Neutrophil (primary cell): ENCODE measurements around the gene RWDD4.

Experiments used
- H3K27ac ChIP-seq: fragments of 200-600 bp; sonication (generic); 2 replicates; pipeline ENCODE4 v1.5.1; 2016; ENCODE audit warnings: mild to moderate bottlenecking, moderate library complexity
- H3K27me3 ChIP-seq: fragments of 200-600 bp; sonication (generic); 2 replicates; pipeline ENCODE4 v1.6.0; 2016; ENCODE audit warnings: mild to moderate bottlenecking
- H3K36me3 ChIP-seq: fragments of 200-600 bp; sonication (generic); 2 replicates; pipeline ENCODE4 v1.5.1; 2017
- H3K4me1 ChIP-seq, 2 experiments: fragments of 200-600 bp in 1 of 2; sonication (generic) in 1 of 2; 1 replicate in 1 of 2; 2 replicates in 1 of 2; pipeline versions ENCODE4 v1.5.1 to v1.6.1; 2013 to 2016; ENCODE audit warnings: low read depth in 1 of 2, low read length in 1 of 2, mild to moderate bottlenecking in 1 of 2, moderate library complexity in 1 of 2; ENCODE audit not compliant: control insufficient read depth in 1 of 2, insufficient read depth in 1 of 2
- H3K4me3 ChIP-seq, 2 experiments: fragments of 200-600 bp in 1 of 2; sonication (generic) in 1 of 2; 1 replicate in 1 of 2; 2 replicates in 1 of 2; pipeline ENCODE4 v1.5.1; 2013 to 2016; ENCODE audit warnings: low read depth in 1 of 2, low read length in 1 of 2, mild to moderate bottlenecking in 1 of 2, moderate library complexity in 1 of 2
- H3K9me3 ChIP-seq: fragments of 200-600 bp; sonication (generic); 2 replicates; pipeline ENCODE4 v1.5.1; 2016
- TF ChIP-seq, protein P1 (sequence below): fragments of 200-600 bp; sonication (generic); IDR thresholded peaks from 2 replicates; pipeline ENCODE4 v1.5.1; 2016; ENCODE audit warnings: antibody characterized with exemption

The RWDD4 gene

DNA sequence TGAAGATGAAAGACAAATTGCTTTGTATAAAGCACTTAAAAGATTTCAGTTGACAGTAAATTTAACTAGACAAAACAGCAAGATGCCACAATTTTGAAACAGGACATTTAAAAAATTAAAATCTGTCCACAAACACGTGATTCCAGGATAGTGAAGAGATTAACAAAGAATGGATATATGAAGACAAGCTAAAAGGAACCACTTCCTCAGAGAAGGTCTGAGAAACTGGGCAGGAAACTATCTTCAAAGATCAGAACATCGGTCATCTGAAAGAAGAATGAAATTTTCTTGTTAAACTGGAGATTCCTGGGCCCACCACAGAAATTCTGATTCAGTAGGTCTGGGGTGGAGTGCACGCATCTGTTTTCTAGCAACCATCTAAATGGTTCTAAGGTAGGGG, 1.4 kb downstream of the RWDD4 start:
- Histone ChIP-seq H3K4me1 (peaks cover 23 to 29% of the 10 kb centered on the region in 2 experiments), H3K27me3 (no peaks in the 10 kb centered on the region), H3K4me3 (no peak overlapping the region), H3K36me3 (peaks cover 18% of the 10 kb centered on the region), H3K27ac (no peak overlapping the region), H3K9me3 (no peaks in the 10 kb centered on the region)
- TF ChIP-seq, protein P1, sequence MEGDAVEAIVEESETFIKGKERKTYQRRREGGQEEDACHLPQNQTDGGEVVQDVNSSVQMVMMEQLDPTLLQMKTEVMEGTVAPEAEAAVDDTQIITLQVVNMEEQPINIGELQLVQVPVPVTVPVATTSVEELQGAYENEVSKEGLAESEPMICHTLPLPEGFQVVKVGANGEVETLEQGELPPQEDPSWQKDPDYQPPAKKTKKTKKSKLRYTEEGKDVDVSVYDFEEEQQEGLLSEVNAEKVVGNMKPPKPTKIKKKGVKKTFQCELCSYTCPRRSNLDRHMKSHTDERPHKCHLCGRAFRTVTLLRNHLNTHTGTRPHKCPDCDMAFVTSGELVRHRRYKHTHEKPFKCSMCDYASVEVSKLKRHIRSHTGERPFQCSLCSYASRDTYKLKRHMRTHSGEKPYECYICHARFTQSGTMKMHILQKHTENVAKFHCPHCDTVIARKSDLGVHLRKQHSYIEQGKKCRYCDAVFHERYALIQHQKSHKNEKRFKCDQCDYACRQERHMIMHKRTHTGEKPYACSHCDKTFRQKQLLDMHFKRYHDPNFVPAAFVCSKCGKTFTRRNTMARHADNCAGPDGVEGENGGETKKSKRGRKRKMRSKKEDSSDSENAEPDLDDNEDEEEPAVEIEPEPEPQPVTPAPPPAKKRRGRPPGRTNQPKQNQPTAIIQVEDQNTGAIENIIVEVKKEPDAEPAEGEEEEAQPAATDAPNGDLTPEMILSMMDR = no peak

- TF ChIP-seq, protein P1 = no peak
- Histone ChIP-seq H3K4me1 (no peaks in the 10 kb centered on the region), H3K9me3 (no peaks in the 10 kb centered on the region), H3K4me3 (no peak overlapping the region), H3K36me3 (peaks cover 76% of the 10 kb centered on the region), H3K27me3 (no peaks in the 10 kb centered on the region), H3K27ac (no peak overlapping the region)
These were observed 13.7 kb downstream of the RWDD4 start for GRCh38 chr4:183645326-183645725.

- H3K27me3 ChIP-seq = no peaks in the 10 kb centered on the region
- no peaks in the 10 kb centered on the region for H3K9me3 ChIP-seq
- no peak overlapping the region for H3K4me3 ChIP-seq
- TF ChIP-seq, protein P1 = no peak
- no peaks in the 10 kb centered on the region for H3K4me1 ChIP-seq
- H3K36me3 ChIP-seq = peaks cover 20% of the 10 kb centered on the region
- no peak overlapping the region for H3K27ac ChIP-seq
These were observed 19.7 kb downstream of the RWDD4 start for GRCh38 chr4:183639291-183639690.

DNA sequence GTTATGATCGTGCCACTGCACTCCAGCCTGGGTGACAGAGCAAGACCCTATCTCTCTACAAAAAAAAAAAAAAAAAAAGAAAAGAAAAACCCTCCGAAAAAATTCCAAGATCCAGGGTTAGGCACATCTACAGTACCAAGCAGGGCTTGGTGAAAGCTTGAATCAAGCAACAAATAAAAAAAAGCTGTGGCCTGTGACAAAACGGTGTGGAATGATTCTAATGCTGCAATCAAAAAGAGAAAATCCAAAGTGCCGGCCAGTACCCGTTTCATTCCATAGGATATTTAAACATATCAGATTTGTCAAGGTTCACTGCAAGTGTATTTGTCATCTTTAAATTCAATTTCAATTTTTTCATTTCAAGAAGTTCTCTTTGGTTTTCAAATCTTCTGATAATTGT, 20.5 kb downstream of the RWDD4 start:
- peaks cover 11% of the 10 kb centered on the region for H3K36me3 ChIP-seq
- TF ChIP-seq, protein P1 = no peak
- H3K27ac ChIP-seq = no peak overlapping the region
- H3K9me3 ChIP-seq = no peaks in the 10 kb centered on the region
- no peak overlapping the region for H3K4me3 ChIP-seq
- H3K27me3 ChIP-seq = no peaks in the 10 kb centered on the region
- H3K4me1 ChIP-seq = no peaks in the 10 kb centered on the region

DNA sequence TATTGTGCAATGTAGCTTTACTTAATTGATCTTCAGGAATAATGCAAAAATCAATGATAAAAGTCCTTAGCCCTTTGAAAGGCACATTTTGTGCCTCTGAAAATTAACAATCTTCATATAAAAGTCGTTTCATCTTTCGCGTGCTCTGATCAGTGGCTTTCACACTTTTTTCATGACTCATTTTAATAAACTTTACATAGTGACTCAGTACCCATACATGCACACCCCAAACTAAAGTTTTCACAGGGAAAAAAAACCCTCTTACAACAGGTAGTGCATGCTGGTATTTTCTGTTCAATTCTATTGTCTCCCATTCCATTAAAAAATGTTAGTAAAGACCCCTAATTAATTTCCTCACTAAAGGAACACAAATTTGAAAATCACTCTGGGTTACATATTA, 21.5 kb downstream of the RWDD4 start:
- no peaks in the 10 kb centered on the region for H3K27me3 ChIP-seq
- no peak overlapping the region for H3K4me3 ChIP-seq
- TF ChIP-seq, protein P1 = no peak
- H3K27ac ChIP-seq = no peak overlapping the region
- H3K36me3 ChIP-seq = peaks cover 7% of the 10 kb centered on the region
- H3K9me3 ChIP-seq = no peaks in the 10 kb centered on the region
- no peaks in the 10 kb centered on the region for H3K4me1 ChIP-seq

DNA sequence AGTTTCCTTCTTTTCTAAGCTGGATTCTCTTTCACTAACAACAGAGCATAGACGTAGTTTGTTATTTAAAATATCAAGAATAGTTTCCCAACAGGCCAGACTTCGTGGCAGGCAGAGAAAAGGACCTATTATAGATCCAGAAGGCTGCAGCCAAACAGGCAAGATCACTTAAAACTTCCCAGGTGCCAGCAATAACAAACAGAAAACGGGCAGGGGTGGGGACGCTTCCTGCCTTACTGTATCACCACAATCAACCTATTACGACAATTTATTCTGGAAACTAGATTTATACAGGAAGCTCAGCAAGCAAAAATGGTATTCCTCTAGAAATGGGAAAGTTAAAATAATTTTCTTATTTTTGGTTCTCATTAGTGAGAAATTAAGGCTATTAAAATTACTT, 22.1 kb downstream of the RWDD4 start:
- H3K9me3 ChIP-seq = no peaks in the 10 kb centered on the region
- TF ChIP-seq, protein P1 = no peak
- H3K27me3 ChIP-seq = no peaks in the 10 kb centered on the region
- no peak overlapping the region for H3K4me3 ChIP-seq
- no peaks in the 10 kb centered on the region for H3K4me1 ChIP-seq
- H3K36me3 ChIP-seq = peaks cover 5% of the 10 kb centered on the region
- H3K27ac ChIP-seq = no peak overlapping the region
